ENCODE results near the gene IDNK.
"Not testable (repeated sequence)": the region's sequence is repeated elsewhere in the genome, so short reads cannot be mapped to it uniquely, and the experiment has no call there.

Gene IDNK

GRCh38 chr9:83588256-83588655 is 34.7 kb upstream of the IDNK start:
- H3K27me3 ChIP-seq: no peaks in the 10 kb centered on the region
- H3K4me1 ChIP-seq (ENCODE audit: control insufficient read depth in 1 of 2, insufficient read depth in 1 of 2, low read depth in 1 of 2, low read length in 1 of 2): no peaks in the 10 kb centered on the region
- no peaks in the 10 kb centered on the region for H3K9me3 ChIP-seq
- no peaks in the 10 kb centered on the region for H3K36me3 ChIP-seq
- TF ChIP-seq CTCF (IDR thresholded peaks at IDR 0.05): no peak
- H3K27ac ChIP-seq: no peak overlapping the region
- no peak overlapping the region for H3K4me3 ChIP-seq (ENCODE audit: low read depth in 1 of 2, low read length in 1 of 2)

GRCh38 chr9:83596899-83597504 is 25.9 kb upstream of the IDNK start:
- Histone ChIP-seq H3K27ac (no peak overlapping the region), H3K4me1 (ENCODE audit: control insufficient read depth in 1 of 2, insufficient read depth in 1 of 2, low read depth in 1 of 2, low read length in 1 of 2) (peaks cover 14 to 17% of the 10 kb centered on the region in 2 experiments), H3K27me3 (no peaks in the 10 kb centered on the region), H3K9me3 (no peaks in the 10 kb centered on the region), H3K4me3 (ENCODE audit: low read depth in 1 of 2, low read length in 1 of 2) (no peak overlapping the region), H3K36me3 (no peaks in the 10 kb centered on the region)
- peak; percentile 65 for TF ChIP-seq CTCF (IDR thresholded peaks at IDR 0.05)

- H3K27ac ChIP-seq: peak overlapping the region; percentile 1
- H3K27me3 ChIP-seq: no peaks in the 10 kb centered on the region
- H3K4me1 ChIP-seq (ENCODE audit: control insufficient read depth in 1 of 2, insufficient read depth in 1 of 2, low read depth in 1 of 2, low read length in 1 of 2): peaks cover 14 to 17% of the 10 kb centered on the region in 2 experiments
- TF ChIP-seq CTCF (IDR thresholded peaks at IDR 0.05): no peak
- H3K4me3 ChIP-seq (ENCODE audit: low read depth in 1 of 2, low read length in 1 of 2): no peak overlapping the region
- H3K9me3 ChIP-seq: no peaks in the 10 kb centered on the region
- no peaks in the 10 kb centered on the region for H3K36me3 ChIP-seq
These were observed 24.5 kb upstream of the IDNK start for GRCh38 chr9:83598487-83598886.

- Histone ChIP-seq H3K36me3 (no peaks in the 10 kb centered on the region), H3K27ac (no peak overlapping the region), H3K27me3 (no peaks in the 10 kb centered on the region), H3K4me3 (ENCODE audit: low read depth in 1 of 2, low read length in 1 of 2) (no peak overlapping the region), H3K9me3 (no peaks in the 10 kb centered on the region), H3K4me1 (ENCODE audit: control insufficient read depth in 1 of 2, insufficient read depth in 1 of 2, low read depth in 1 of 2, low read length in 1 of 2) (peaks cover 14 to 17% of the 10 kb centered on the region in 2 experiments)
- no peak for TF ChIP-seq CTCF (IDR thresholded peaks at IDR 0.05)
These were observed 23.9 kb upstream of the IDNK start for GRCh38 chr9:83599071-83599470.

- Histone ChIP-seq H3K27ac (no peak overlapping the region), H3K36me3 (no peaks in the 10 kb centered on the region), H3K9me3 (no peaks in the 10 kb centered on the region), H3K4me3 (ENCODE audit: low read depth in 1 of 2, low read length in 1 of 2) (no peak overlapping the region), H3K27me3 (no peaks in the 10 kb centered on the region), H3K4me1 (ENCODE audit: control insufficient read depth in 1 of 2, insufficient read depth in 1 of 2, low read depth in 1 of 2, low read length in 1 of 2) (peaks cover 14 to 17% of the 10 kb centered on the region in 2 experiments)
- TF ChIP-seq CTCF (IDR thresholded peaks at IDR 0.05): no peak
These were observed 21.5 kb upstream of the IDNK start for GRCh38 chr9:83601463-83601862.

GRCh38 chr9:83607620-83608019 is 15.3 kb upstream of the IDNK start:
- not testable (repeated sequence) for H3K4me3 ChIP-seq (ENCODE audit: low read depth in 1 of 2, low read length in 1 of 2); H3K9me3 ChIP-seq; H3K27ac ChIP-seq; H3K36me3 ChIP-seq; H3K4me1 ChIP-seq (ENCODE audit: control insufficient read depth in 1 of 2, insufficient read depth in 1 of 2, low read depth in 1 of 2, low read length in 1 of 2)
- peaks cover 25% of the 10 kb centered on the region for H3K27me3 ChIP-seq

- H3K36me3 ChIP-seq; H3K9me3 ChIP-seq; H3K4me3 ChIP-seq (ENCODE audit: low read depth in 1 of 2, low read length in 1 of 2); H3K4me1 ChIP-seq (ENCODE audit: control insufficient read depth in 1 of 2, insufficient read depth in 1 of 2, low read depth in 1 of 2, low read length in 1 of 2); H3K27ac ChIP-seq: not testable (repeated sequence)
- H3K27me3 ChIP-seq: peaks cover 28% of the 10 kb centered on the region
These were observed 9.6 kb upstream of the IDNK start for GRCh38 chr9:83613298-83613697.
